NB4 (cell line): Measurements from ENCODE around the gene ITSN1.

Experiments
- CTCF ChIP-seq: IDR thresholded peaks from one replicate; pipeline ENCODE4 v1.5.1; 2012; ENCODE audit warnings: low read depth, low read length
- MAX ChIP-seq: IDR thresholded peaks from 2 replicates; pipeline ENCODE4 v1.6.1; 2011; ENCODE audit warnings: low read depth, low read length
- MYC ChIP-seq: IDR thresholded peaks from 2 replicates; pipeline ENCODE4 v1.6.1; 2011; ENCODE audit warnings: low read depth, low read length
- POLR2A ChIP-seq: IDR thresholded peaks from 2 replicates; pipeline ENCODE4 v1.6.1; 2011; ENCODE audit warnings: mild to moderate bottlenecking; ENCODE audit not compliant: insufficient read length; ENCODE audit errors: extremely low read depth

GRCh38 chr21:33763582-33763899, 121.2 kb downstream of the ITSN1 start:
- no peak for TF ChIP-seq CTCF
- no peak for TF ChIP-seq POLR2A
- no peak for TF ChIP-seq MAX
- TF ChIP-seq MYC: no peak
